Peyer's patch (tissue), 4 donors: ENCODE data around the gene GFER.

Experiments used
- POLR2A ChIP-seq, 2 donors: fragments of 450-650 bp; IDR thresholded peaks; one replicate each; pipeline ENCODE4 v1.5.1; 2017; ENCODE audit warnings: antibody characterized with exemption in 2 of 2, mild to moderate bottlenecking in 2 of 2, moderate library complexity in 2 of 2
- TF ChIP-seq, protein P1 (sequence below), 6 experiments: fragments of 450-650 bp in 4 of 6; fragments of 200-600 bp in 2 of 6; sonication (generic) in 1 of 6; IDR thresholded peaks; one replicate each; pipeline ENCODE4 v1.5.1; 2017 to 2019; ENCODE audit warnings: antibody characterized with exemption in 6 of 6, mild to moderate bottlenecking in 3 of 6, moderate library complexity in 1 of 6

DNA sequence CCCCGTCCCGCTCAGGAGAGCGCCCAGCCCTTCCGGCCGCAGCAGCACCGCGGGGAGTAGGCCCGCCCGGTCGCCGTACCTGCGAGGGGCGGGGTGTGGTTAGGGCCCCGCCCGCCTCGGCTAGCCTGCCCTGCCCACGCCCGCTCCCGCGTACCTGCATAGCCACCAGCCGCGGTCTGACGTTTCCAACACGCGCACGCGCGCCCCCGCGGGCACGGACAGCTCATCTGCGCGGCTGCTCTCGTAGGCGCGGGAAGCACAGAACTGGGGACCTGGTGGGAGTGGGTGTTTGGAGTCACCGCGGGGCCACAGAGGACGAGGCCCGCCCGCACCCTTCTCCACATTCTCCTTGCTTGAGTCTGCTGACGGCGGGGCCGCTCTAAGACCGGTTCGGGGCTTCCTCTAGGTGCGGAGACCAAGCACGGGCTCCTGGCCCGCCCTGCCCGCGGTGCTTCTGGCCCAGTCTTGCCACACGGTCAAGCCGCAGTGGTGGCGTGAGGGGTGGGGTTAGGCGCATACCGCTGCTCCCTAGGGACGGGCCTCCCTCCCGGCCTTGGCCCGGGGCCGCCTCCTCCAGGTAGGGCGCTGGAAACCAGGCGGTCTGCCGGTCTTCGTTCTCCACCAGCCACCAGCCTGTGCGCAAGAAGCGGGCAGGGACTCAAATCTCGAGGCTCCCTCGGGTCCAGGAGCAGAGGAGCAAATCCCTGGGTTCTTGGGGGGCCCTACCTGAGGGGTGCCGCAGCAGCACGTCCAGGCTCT is 4.5 kb upstream of the GFER start:
- TF ChIP-seq, protein P1, sequence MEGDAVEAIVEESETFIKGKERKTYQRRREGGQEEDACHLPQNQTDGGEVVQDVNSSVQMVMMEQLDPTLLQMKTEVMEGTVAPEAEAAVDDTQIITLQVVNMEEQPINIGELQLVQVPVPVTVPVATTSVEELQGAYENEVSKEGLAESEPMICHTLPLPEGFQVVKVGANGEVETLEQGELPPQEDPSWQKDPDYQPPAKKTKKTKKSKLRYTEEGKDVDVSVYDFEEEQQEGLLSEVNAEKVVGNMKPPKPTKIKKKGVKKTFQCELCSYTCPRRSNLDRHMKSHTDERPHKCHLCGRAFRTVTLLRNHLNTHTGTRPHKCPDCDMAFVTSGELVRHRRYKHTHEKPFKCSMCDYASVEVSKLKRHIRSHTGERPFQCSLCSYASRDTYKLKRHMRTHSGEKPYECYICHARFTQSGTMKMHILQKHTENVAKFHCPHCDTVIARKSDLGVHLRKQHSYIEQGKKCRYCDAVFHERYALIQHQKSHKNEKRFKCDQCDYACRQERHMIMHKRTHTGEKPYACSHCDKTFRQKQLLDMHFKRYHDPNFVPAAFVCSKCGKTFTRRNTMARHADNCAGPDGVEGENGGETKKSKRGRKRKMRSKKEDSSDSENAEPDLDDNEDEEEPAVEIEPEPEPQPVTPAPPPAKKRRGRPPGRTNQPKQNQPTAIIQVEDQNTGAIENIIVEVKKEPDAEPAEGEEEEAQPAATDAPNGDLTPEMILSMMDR (IDR thresholded peaks at IDR 0.05), result peak in 1 of 6 experiments; percentile 2
- TF ChIP-seq POLR2A (IDR thresholded peaks at IDR 0.05), result peak; percentile 79 to 80
